ENCODE measurements around the gene OARD1. TPM values are rescaled to one million over a fixed set of nuclear protein-coding genes. Genes with fewer than 3 reads are reported as not detected.

The OARD1 gene
- total and polyA plus RNA-seq, 2 of the 8 experiments (the other 6 are each of a cell fraction or from before 2014, with no cell fraction given), result 16.8 to 35.8 TPM

DNA sequence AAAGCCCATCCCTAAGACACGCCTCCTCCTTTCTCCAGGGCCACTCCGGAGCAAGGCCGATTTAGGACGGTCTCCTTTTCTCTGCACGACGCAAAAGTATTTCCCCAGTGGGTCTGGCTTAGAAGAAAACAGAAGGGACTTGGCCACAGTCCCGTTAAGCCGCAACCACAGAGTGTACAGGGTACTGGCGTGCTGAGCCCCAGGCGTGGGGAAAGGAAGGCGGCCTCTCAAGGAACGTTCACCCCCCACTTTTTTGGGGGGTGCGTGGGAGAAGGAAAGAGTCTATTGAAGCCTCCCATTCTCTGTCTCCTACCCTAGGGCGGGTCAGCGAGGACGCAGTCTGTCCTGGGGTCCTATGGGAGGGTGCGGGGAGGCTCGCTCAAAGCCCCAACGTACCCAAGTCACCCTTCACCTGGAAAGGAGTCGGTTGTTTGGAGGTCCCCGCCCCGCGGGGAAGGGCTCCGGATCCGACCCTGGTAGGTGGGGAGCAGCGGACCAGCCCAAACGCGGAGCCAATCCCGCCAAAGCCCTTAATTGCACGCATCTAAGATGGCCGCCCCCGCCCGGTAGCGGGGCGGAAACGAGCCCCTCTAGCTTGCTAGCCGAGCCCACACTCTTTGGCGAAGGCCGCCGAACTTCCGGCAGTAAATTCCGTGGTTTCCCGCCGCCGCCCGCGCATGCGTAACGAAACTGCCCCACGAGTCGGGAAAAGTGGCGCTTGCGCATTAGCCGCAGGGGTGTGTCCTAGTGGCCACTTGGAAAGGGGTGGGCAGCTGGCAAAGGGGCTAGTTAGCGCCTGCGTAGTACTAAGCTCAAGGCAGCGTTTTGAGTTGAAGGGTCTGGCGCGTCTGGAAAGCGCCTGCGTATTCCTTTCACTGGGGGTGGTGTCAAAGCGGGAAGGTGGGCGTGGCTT is at the start of gene OARD1 (continued):
- TF ChIP-seq, protein P1, sequence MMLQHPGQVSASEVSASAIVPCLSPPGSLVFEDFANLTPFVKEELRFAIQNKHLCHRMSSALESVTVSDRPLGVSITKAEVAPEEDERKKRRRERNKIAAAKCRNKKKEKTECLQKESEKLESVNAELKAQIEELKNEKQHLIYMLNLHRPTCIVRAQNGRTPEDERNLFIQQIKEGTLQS (IDR thresholded peaks at IDR 0.05; ENCODE audit: insufficient read depth, low read depth, low read length), result 0 out of 2 replicates have a peak, but pooled peaks have one; percentile 13
- TF ChIP-seq EZH2 (IDR thresholded peaks at IDR 0.05; ENCODE audit: low read depth, low read length, severe bottlenecking), result no peak
- TF ChIP-seq, protein P2, sequence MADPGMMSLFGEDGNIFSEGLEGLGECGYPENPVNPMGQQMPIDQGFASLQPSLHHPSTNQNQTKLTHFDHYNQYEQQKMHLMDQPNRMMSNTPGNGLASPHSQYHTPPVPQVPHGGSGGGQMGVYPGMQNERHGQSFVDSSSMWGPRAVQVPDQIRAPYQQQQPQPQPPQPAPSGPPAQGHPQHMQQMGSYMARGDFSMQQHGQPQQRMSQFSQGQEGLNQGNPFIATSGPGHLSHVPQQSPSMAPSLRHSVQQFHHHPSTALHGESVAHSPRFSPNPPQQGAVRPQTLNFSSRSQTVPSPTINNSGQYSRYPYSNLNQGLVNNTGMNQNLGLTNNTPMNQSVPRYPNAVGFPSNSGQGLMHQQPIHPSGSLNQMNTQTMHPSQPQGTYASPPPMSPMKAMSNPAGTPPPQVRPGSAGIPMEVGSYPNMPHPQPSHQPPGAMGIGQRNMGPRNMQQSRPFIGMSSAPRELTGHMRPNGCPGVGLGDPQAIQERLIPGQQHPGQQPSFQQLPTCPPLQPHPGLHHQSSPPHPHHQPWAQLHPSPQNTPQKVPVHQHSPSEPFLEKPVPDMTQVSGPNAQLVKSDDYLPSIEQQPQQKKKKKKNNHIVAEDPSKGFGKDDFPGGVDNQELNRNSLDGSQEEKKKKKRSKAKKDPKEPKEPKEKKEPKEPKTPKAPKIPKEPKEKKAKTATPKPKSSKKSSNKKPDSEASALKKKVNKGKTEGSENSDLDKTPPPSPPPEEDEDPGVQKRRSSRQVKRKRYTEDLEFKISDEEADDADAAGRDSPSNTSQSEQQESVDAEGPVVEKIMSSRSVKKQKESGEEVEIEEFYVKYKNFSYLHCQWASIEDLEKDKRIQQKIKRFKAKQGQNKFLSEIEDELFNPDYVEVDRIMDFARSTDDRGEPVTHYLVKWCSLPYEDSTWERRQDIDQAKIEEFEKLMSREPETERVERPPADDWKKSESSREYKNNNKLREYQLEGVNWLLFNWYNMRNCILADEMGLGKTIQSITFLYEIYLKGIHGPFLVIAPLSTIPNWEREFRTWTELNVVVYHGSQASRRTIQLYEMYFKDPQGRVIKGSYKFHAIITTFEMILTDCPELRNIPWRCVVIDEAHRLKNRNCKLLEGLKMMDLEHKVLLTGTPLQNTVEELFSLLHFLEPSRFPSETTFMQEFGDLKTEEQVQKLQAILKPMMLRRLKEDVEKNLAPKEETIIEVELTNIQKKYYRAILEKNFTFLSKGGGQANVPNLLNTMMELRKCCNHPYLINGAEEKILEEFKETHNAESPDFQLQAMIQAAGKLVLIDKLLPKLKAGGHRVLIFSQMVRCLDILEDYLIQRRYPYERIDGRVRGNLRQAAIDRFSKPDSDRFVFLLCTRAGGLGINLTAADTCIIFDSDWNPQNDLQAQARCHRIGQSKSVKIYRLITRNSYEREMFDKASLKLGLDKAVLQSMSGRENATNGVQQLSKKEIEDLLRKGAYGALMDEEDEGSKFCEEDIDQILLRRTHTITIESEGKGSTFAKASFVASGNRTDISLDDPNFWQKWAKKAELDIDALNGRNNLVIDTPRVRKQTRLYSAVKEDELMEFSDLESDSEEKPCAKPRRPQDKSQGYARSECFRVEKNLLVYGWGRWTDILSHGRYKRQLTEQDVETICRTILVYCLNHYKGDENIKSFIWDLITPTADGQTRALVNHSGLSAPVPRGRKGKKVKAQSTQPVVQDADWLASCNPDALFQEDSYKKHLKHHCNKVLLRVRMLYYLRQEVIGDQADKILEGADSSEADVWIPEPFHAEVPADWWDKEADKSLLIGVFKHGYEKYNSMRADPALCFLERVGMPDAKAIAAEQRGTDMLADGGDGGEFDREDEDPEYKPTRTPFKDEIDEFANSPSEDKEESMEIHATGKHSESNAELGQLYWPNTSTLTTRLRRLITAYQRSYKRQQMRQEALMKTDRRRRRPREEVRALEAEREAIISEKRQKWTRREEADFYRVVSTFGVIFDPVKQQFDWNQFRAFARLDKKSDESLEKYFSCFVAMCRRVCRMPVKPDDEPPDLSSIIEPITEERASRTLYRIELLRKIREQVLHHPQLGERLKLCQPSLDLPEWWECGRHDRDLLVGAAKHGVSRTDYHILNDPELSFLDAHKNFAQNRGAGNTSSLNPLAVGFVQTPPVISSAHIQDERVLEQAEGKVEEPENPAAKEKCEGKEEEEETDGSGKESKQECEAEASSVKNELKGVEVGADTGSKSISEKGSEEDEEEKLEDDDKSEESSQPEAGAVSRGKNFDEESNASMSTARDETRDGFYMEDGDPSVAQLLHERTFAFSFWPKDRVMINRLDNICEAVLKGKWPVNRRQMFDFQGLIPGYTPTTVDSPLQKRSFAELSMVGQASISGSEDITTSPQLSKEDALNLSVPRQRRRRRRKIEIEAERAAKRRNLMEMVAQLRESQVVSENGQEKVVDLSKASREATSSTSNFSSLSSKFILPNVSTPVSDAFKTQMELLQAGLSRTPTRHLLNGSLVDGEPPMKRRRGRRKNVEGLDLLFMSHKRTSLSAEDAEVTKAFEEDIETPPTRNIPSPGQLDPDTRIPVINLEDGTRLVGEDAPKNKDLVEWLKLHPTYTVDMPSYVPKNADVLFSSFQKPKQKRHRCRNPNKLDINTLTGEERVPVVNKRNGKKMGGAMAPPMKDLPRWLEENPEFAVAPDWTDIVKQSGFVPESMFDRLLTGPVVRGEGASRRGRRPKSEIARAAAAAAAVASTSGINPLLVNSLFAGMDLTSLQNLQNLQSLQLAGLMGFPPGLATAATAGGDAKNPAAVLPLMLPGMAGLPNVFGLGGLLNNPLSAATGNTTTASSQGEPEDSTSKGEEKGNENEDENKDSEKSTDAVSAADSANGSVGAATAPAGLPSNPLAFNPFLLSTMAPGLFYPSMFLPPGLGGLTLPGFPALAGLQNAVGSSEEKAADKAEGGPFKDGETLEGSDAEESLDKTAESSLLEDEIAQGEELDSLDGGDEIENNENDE (IDR thresholded peaks at IDR 0.05; ENCODE audit: insufficient replicate concordance, low read length), result no peak
- TF ChIP-seq SP1 (IDR thresholded peaks at IDR 0.05; ENCODE audit: low read depth, low read length), result no peak
- peak; percentile 31; the same call in 1 of the 2 replicates for TF ChIP-seq RBBP5 (IDR thresholded peaks at IDR 0.05; ENCODE audit: borderline replicate concordance, low read depth, low read length)
- no peak for TF ChIP-seq CTBP2 (IDR thresholded peaks at IDR 0.05; ENCODE audit: borderline replicate concordance, insufficient read depth, insufficient read length, low read length)
- peak in 1 of 2 experiments; percentile 64; a peak in 2 of 4 replicates for TF ChIP-seq SIN3A (conservative IDR thresholded peaks at IDR 0.05 in 1 of 2, IDR thresholded peaks at IDR 0.05 in 1 of 2; ENCODE audit: low read depth in 1 of 2, low read length in 2 of 2)
